Calu3 (cell line): ENCODE data around the gene USF2. TPM values are rescaled to one million over a fixed set of nuclear protein-coding genes. Genes with fewer than 3 reads are reported as not detected.

Experiments
- BruUV-seq: library from RNA; stranded (reverse); fragments of 400-500 nt; replicated peaks from 2 replicates; lab custom pipeline; 2021; lab: Mats Ljungman, UMichigan
- CTCF ChIA-PET: fragments of 300-600 bp; sonication (Branson Sonifier 250); formaldehyde crosslinking; loops from one replicate; lab custom pipeline; 2022; ENCODE audit warnings: antibody characterized with exemption; lab: Charles Lee
- DNase-seq: peaks from one replicate; pipeline ENCODE4 v3.0.0; 2022
- H3K27ac Mint-ChIP-seq: one replicate; pipeline ENCODE4 v1.8.0; 2022; ENCODE audit warnings: mixed read lengths; ENCODE audit not compliant: unreplicated experiment
- H3K27me3 Mint-ChIP-seq: one replicate; pipeline ENCODE4 v1.8.0; 2022; ENCODE audit warnings: mixed read lengths; ENCODE audit not compliant: unreplicated experiment
- H3K36me3 Mint-ChIP-seq: one replicate; pipeline ENCODE4 v1.8.0; 2022; ENCODE audit warnings: mild to moderate bottlenecking, moderate library complexity, mixed read lengths; ENCODE audit not compliant: insufficient read depth, unreplicated experiment
- H3K4me1 Mint-ChIP-seq: one replicate; pipeline ENCODE4 v1.8.0; 2022; ENCODE audit warnings: mild to moderate bottlenecking, low read depth, mixed read lengths; ENCODE audit not compliant: unreplicated experiment
- H3K4me3 Mint-ChIP-seq: one replicate; pipeline ENCODE4 v1.8.0; 2022; ENCODE audit warnings: mild to moderate bottlenecking, low read depth, moderate library complexity, mixed read lengths; ENCODE audit not compliant: unreplicated experiment
- H3K9me3 Mint-ChIP-seq: one replicate; pipeline ENCODE4 v1.8.0; 2022; ENCODE audit warnings: low read depth, mixed read lengths; ENCODE audit not compliant: unreplicated experiment
- CTCF ChIP-seq: fragments of 200-600 bp; IDR thresholded peaks from one replicate; pipeline ENCODE4 v1.8.0; 2022; ENCODE audit warnings: antibody characterized with exemption; ENCODE audit not compliant: unreplicated experiment
- intact Hi-C: fragments of 100-400 bp; cut with micrococcal nuclease; formaldehyde crosslinking; loops from one replicate; pipeline ENCODE4 v1.10.0; 2022; ENCODE audit not compliant: unreplicated experiment
- total RNA-seq: library from RNA; stranded (reverse); gene quantifications from 2 replicates; pipeline ENCODE4 v1.2.3, GENCODE V29; 2022

The USF2 gene
- total RNA-seq, 1 experiment from 2014 or later = 127 TPM

GRCh38 chr19:35309481-35310279 is 40.9 kb downstream of the USF2 start:
- no peak overlapping the region for H3K4me3 Mint-ChIP-seq
- TF ChIP-seq CTCF = no peak
- H3K36me3 Mint-ChIP-seq = no peaks in the 10 kb centered on the region
- H3K27ac Mint-ChIP-seq = no peak overlapping the region
- BruUV-seq = no TSS peak
- no peaks in the 10 kb centered on the region for H3K9me3 Mint-ChIP-seq
- peaks cover 31% of the 10 kb centered on the region for H3K4me1 Mint-ChIP-seq
- intact Hi-C loops = no loop called here
- no peak for DNase-seq
- CTCF ChIA-PET = no interaction called here
- no peaks in the 10 kb centered on the region for H3K27me3 Mint-ChIP-seq

GRCh38 chr19:35310331-35310730 is 41.6 kb downstream of the USF2 start:
- H3K4me3 Mint-ChIP-seq = no peak overlapping the region

DNA sequence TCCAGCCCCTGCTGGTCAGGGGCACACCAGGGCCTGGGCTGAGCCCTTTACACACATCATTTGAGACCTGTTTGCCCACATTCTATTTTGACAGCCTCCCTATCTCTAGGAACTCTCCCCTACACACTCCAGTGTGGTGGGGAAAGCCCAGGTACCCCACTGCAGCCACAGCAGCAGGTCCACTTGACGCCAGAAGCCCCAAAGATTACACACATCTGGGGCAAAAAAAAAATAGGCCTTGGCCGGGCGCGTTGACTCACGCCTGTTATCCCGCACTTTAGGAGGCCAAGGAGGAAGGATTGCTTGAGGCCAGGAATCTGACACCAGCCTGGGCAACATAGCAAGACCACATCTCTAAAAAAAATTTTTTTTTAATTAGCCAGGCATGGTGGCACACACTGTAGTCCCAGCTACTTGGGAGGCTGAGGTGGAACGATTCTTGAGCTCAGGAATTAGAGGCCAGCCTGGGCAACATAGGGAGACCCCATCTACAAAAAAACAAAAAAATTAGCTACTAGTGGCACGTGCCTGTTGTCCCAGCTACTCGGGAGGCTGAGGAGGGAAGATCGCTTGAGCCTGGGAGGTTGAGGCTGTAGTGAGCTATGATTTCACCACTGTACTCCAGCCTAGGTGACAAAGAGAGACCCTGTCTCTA is 42.2 kb downstream of the USF2 start:
- H3K36me3 Mint-ChIP-seq = no peaks in the 10 kb centered on the region
- H3K4me3 Mint-ChIP-seq = no peak overlapping the region
- no TSS peak for BruUV-seq
- TF ChIP-seq CTCF = no peak
- CTCF ChIA-PET = interaction anchor here (0.7 kb wide), 1 partner anchor 201 kb away, joined by 6 read pairs; no protein-coding TSS in a partner anchor
- H3K27ac Mint-ChIP-seq = no peak overlapping the region
- peaks cover 31% of the 10 kb centered on the region for H3K4me1 Mint-ChIP-seq
- H3K27me3 Mint-ChIP-seq = no peaks in the 10 kb centered on the region
- intact Hi-C loops = no loop called here
- no peak for DNase-seq
- no peaks in the 10 kb centered on the region for H3K9me3 Mint-ChIP-seq

More at GRCh38 chr19:35310331-35310730, 41.6 kb downstream of the USF2 start:
- no peaks in the 10 kb centered on the region for H3K9me3 Mint-ChIP-seq
- H3K4me1 Mint-ChIP-seq = peaks cover 31% of the 10 kb centered on the region
- no peaks in the 10 kb centered on the region for H3K36me3 Mint-ChIP-seq
- no peak for TF ChIP-seq CTCF
- no peak for DNase-seq
- H3K27ac Mint-ChIP-seq = no peak overlapping the region
- CTCF ChIA-PET = no interaction called here
- intact Hi-C loops = no loop called here
- no peaks in the 10 kb centered on the region for H3K27me3 Mint-ChIP-seq
- no TSS peak for BruUV-seq

DNA sequence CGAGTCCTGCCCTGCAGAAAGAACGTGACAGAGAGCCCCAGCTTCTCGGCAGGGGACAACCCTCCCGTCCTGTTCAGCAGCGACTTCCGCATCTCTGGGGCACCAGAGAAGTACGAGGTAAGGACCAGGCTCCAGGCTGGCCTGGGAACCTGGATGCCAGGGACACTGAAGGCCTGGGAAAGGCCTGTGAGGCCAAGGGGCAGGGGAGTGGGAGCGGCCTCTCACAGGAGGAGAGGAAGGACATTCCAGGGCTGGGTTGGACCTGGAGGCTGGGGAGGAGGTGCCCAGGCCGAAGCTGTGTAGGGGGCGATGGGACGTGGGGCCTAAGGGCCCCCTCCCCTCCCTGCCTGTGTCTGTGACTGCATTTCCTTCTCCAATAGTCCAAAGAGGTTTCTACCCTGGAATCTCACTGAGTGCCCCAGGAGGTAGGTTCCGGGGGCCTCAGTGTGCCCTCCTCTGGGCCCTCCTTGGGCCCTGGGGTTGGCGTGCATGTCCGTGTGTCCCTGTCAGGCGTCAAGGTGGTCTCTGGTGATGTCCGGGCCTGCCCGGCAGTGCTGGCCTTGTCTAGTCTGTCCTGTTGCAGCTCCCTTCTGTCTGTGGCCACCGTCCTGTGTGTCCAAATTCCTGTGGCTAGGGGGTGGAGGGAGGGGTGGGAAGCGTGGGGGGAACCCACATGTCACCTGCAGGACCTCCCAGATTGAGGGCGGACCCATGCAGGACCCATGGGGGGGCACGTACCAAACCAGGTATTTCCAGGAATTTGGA is 43.3 kb downstream of the USF2 start:
- Mint-ChIP-seq H3K4me3 (no peak overlapping the region), H3K9me3 (no peaks in the 10 kb centered on the region), H3K4me1 (peaks cover 26% of the 10 kb centered on the region), H3K27me3 (no peaks in the 10 kb centered on the region), H3K36me3 (no peaks in the 10 kb centered on the region), H3K27ac (no peak overlapping the region)
- no peak for TF ChIP-seq CTCF
- BruUV-seq = no TSS peak
- intact Hi-C loops = no loop called here
- CTCF ChIA-PET = interaction anchor here (0.6 to 1.2 kb wide), 3 partner anchors 11 to 183 kb away, joined by 4 to 6 read pairs (median 4); no protein-coding TSS in a partner anchor
- DNase-seq = no peak
